Activated T-cell treated with anti-CD3 and anti-CD28 coated beads, Interleukin-2, amount 50 U/mL, for 72 hours (primary cell): ENCODE measurements around the gene ARMH2. TPM values are rescaled to one million over a fixed set of nuclear protein-coding genes. Genes with fewer than 3 reads are reported as not detected.
A peak's percentile ranks its signal among the peaks of the same experiment; 100 is the strongest.

Experiments
- ATAC-seq, 2 donors: fragments of 150-1000 bp; cut with Tn5 transposase; replicated peaks in 1 of 2; 2 replicates each; pipeline ENCODE4 v1.10.0; 2021; ENCODE audit warnings: moderate library complexity in 2 of 2, mild to moderate bottlenecking in 1 of 2
- DNase-seq, 2 donors: peaks; one replicate each; pipeline ENCODE4 v3.0.0; 2021 to 2022; ENCODE audit warnings: mixed read lengths in 1 of 2
- H3K27ac Mint-ChIP-seq: one replicate; pipeline ENCODE4 v1.8.0; 2022; ENCODE audit warnings: mild to moderate bottlenecking, moderate library complexity, mixed read lengths
- H3K27me3 Mint-ChIP-seq: one replicate; pipeline ENCODE4 v1.8.0; 2022; ENCODE audit warnings: low read depth, mixed read lengths
- H3K36me3 Mint-ChIP-seq, 2 donors: one replicate each; pipeline ENCODE4 v1.8.0; 2022; ENCODE audit warnings: mixed read lengths in 2 of 2, mild to moderate bottlenecking in 1 of 2; ENCODE audit not compliant: insufficient read depth in 2 of 2
- H3K4me1 Mint-ChIP-seq: one replicate; pipeline ENCODE4 v1.8.0; 2022; ENCODE audit warnings: low read depth, mixed read lengths
- H3K4me3 Mint-ChIP-seq, 2 donors: one replicate each; pipeline ENCODE4 v1.8.0; 2022; ENCODE audit warnings: mild to moderate bottlenecking in 2 of 2, mixed read lengths in 2 of 2, moderate library complexity in 2 of 2
- H3K9me3 Mint-ChIP-seq, 2 donors: one replicate each; pipeline ENCODE4 v1.8.0; 2022; ENCODE audit warnings: mixed read lengths in 2 of 2
- total RNA-seq, 2 donors: library from RNA; stranded (reverse); gene quantifications; one replicate each; pipeline ENCODE4 v1.2.3, GENCODE V29; 2022

ARMH2 gene
- total RNA-seq, result not detected

GRCh38 chr6:24798740-24799540, at the start of gene ARMH2:
TSS of gene ARMH2 (minus strand) at chr6:24798917. CDS start at chr6:24798857, 60 bp downstream.
- Mint-ChIP-seq H3K4me3 (no peak within 1 kb of the TSS), H3K27me3 (no peaks in the 10 kb centered on the region), H3K4me1 (peaks cover 19% of the 10 kb centered on the region), H3K9me3 (peaks cover 0 to 3% of the 10 kb centered on the region in 2 donors), H3K36me3 (peaks cover 2 to 4% of the 10 kb centered on the region in 2 donors), H3K27ac (peak within 1 kb of the TSS; percentile 3)
- no peak for ATAC-seq
- DNase-seq, result no peak

GRCh38 chr6:24848461-24848860, 49.7 kb upstream of the ARMH2 start:
- no peak for DNase-seq
- no peak overlapping the region for H3K4me3 Mint-ChIP-seq
- no peaks in the 10 kb centered on the region for H3K9me3 Mint-ChIP-seq
- no peaks in the 10 kb centered on the region for H3K27me3 Mint-ChIP-seq
- H3K27ac Mint-ChIP-seq, result peak overlapping the region; percentile 78
- no peak for ATAC-seq
- H3K4me1 Mint-ChIP-seq, result peaks cover 29% of the 10 kb centered on the region
- H3K36me3 Mint-ChIP-seq, result peaks cover 9 to 41% of the 10 kb centered on the region in 2 donors

DNA sequence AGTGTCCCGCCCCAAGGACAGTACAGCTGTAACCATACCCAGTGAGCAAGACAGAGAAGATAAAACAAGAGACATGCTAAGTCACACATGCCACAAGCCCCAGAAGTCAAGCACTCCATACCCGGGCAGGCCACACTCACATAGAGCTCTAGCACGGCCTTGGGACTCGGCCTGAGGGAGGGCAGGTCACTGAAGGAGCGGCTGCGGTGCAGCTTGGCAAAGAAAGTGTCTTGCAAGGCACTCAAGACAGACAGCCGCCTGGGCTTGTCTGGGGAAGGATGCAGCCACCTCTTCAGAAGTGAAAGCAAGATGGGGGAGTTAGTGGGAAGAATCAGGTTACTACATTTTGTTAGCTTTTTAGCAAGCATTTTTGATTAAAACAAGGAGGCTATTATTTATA, 48.7 kb upstream of the ARMH2 start:
- Mint-ChIP-seq H3K27ac (peak overlapping the region; percentile 78), H3K27me3 (no peaks in the 10 kb centered on the region), H3K4me3 (no peak overlapping the region), H3K36me3 (peaks cover 12 to 47% of the 10 kb centered on the region in 2 donors), H3K4me1 (peaks cover 37% of the 10 kb centered on the region), H3K9me3 (no peaks in the 10 kb centered on the region)
- DNase-seq (no peak), ATAC-seq (no peak)

GRCh38 chr6:24845578-24845977, 46.9 kb upstream of the ARMH2 start:
- Mint-ChIP-seq H3K36me3 (peaks cover 16 to 40% of the 10 kb centered on the region in 2 donors), H3K9me3 (no peaks in the 10 kb centered on the region), H3K27ac (peak overlapping the region; percentile 30), H3K27me3 (no peaks in the 10 kb centered on the region), H3K4me3 (no peak overlapping the region), H3K4me1 (peaks cover 45% of the 10 kb centered on the region)
- ATAC-seq, result no peak
- DNase-seq, result no peak

DNA sequence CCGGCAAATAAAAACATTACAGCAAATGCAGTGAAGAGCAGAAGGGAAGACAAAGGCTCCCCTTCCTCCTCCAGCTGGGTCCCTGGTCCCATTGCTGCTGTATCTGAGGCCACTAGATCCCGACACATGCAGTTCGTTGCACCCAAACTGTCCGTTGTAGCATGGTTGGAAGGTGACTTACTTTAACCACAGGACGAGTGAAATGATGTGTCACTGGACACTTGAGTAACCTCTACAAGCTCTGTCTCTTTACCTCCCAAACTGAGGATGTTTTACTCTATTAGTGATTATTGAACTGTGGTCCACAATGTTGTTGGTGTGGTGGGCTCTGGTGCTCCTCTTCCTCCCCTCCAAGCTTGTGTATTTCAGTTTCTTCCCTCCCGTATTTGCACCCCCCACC, 46.2 kb upstream of the ARMH2 start:
- Mint-ChIP-seq H3K4me1 (peaks cover 47% of the 10 kb centered on the region), H3K27ac (peak overlapping the region; percentile 30), H3K9me3 (no peaks in the 10 kb centered on the region), H3K4me3 (no peak overlapping the region), H3K36me3 (peaks cover 17 to 40% of the 10 kb centered on the region in 2 donors), H3K27me3 (no peaks in the 10 kb centered on the region)
- ATAC-seq (no peak), DNase-seq (no peak)

DNA sequence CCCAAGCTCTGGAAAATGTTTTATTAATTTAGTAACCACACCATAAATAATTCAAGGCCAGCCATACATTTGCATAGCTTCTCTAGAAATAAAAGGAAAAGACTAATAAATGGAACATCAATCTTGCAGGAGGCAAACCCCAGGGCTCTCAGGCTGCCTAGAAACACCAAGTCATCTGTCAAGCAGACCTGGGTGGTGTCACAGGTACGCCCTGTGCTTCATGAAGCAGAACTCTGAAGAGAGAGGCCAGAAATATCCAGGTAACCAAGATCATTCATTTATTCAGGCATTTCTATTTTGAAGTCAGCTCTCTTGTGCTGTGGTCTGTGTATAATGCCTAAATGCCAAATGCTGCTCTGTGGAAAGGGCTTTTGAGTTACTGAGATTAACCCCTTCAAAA, 45.3 kb upstream of the ARMH2 start:
- no peak for DNase-seq
- H3K4me1 Mint-ChIP-seq, result peaks cover 52% of the 10 kb centered on the region
- H3K36me3 Mint-ChIP-seq, result peaks cover 15 to 38% of the 10 kb centered on the region in 2 donors
- H3K27ac Mint-ChIP-seq, result no peak overlapping the region
- ATAC-seq, result no peak
- no peak overlapping the region for H3K4me3 Mint-ChIP-seq
- H3K9me3 Mint-ChIP-seq, result no peaks in the 10 kb centered on the region
- H3K27me3 Mint-ChIP-seq, result no peaks in the 10 kb centered on the region

DNA sequence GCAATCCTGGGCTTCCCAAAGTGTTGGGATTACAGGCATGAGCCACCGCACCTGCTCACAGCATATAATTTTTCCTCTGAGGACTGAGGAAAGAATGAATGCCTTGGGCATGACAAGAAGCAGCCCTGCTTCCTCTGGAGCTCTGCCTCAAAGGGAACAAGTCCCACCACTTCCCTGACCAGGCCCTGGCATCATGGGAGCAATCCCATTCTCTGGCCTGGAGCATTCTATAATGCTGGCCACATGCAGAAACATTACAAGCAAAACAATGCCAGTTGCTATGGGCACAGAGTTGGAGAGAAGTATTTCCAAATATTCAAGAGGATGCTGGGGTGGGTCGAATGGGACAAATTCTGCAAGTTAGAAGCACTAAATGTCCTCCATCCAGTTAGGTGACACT, 41.5 kb upstream of the ARMH2 start:
- H3K4me3 Mint-ChIP-seq, result peak overlapping the region in 1 of 2 donors; percentile 10

GRCh38 chr6:24838994-24839393, 40.3 kb upstream of the ARMH2 start:
- H3K9me3 Mint-ChIP-seq, result peaks cover 0 to 1% of the 10 kb centered on the region in 2 donors
- H3K4me3 Mint-ChIP-seq, result peak overlapping the region in 1 of 2 donors; percentile 64

More for the DNA sequence above, 41.5 kb upstream of the ARMH2 start:
- Mint-ChIP-seq H3K4me1 (peaks cover 59% of the 10 kb centered on the region), H3K27ac (peak overlapping the region; percentile 28), H3K9me3 (peaks cover 0 to 1% of the 10 kb centered on the region in 2 donors), H3K27me3 (no peaks in the 10 kb centered on the region), H3K36me3 (peaks cover 14 to 31% of the 10 kb centered on the region in 2 donors)
- no peak for DNase-seq
- no peak for ATAC-seq

DNA sequence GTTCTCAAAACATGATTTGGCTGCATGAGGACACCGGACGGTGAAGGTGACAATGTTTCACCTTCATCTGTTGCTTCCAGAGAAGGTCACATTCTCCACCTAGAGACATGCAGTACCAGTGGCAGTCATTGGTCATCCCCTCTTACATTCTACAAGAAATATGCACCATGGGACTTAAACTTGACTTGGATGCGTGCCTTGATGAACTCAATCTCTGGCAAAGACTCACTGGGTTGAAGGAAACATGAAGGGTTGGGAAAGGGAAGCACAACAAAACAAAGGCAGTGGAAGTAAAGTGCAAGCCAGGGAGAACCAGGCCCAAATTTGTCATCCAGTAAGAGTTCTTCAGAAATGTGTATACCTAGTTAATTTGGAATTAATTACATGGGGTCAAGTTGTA, 39.4 kb upstream of the ARMH2 start:
- Mint-ChIP-seq H3K4me3 (no peak overlapping the region), H3K27me3 (no peaks in the 10 kb centered on the region), H3K27ac (peak overlapping the region; percentile 69), H3K9me3 (peaks cover 0 to 1% of the 10 kb centered on the region in 2 donors), H3K4me1 (peaks cover 62% of the 10 kb centered on the region), H3K36me3 (peaks cover 18 to 34% of the 10 kb centered on the region in 2 donors)
- ATAC-seq, result no peak
- no peak for DNase-seq

More at GRCh38 chr6:24838994-24839393, 40.3 kb upstream of the ARMH2 start:
- no peaks in the 10 kb centered on the region for H3K27me3 Mint-ChIP-seq
- no peak for DNase-seq
- peak overlapping the region; percentile 47 for H3K27ac Mint-ChIP-seq
- peak; percentile 29 to 61 for ATAC-seq
- H3K36me3 Mint-ChIP-seq, result peaks cover 17 to 39% of the 10 kb centered on the region in 2 donors
- H3K4me1 Mint-ChIP-seq, result peaks cover 67% of the 10 kb centered on the region

- H3K9me3 Mint-ChIP-seq, result peaks cover 0 to 1% of the 10 kb centered on the region in 2 donors
- H3K27ac Mint-ChIP-seq, result peak overlapping the region; percentile 87
- ATAC-seq, result no peak
- no peak overlapping the region for H3K4me3 Mint-ChIP-seq
- H3K36me3 Mint-ChIP-seq, result peaks cover 15 to 28% of the 10 kb centered on the region in 2 donors
- peaks cover 74% of the 10 kb centered on the region for H3K4me1 Mint-ChIP-seq
- no peaks in the 10 kb centered on the region for H3K27me3 Mint-ChIP-seq
- DNase-seq, result no peak
These were observed 37.4 kb upstream of the ARMH2 start for GRCh38 chr6:24836109-24836508.

DNA sequence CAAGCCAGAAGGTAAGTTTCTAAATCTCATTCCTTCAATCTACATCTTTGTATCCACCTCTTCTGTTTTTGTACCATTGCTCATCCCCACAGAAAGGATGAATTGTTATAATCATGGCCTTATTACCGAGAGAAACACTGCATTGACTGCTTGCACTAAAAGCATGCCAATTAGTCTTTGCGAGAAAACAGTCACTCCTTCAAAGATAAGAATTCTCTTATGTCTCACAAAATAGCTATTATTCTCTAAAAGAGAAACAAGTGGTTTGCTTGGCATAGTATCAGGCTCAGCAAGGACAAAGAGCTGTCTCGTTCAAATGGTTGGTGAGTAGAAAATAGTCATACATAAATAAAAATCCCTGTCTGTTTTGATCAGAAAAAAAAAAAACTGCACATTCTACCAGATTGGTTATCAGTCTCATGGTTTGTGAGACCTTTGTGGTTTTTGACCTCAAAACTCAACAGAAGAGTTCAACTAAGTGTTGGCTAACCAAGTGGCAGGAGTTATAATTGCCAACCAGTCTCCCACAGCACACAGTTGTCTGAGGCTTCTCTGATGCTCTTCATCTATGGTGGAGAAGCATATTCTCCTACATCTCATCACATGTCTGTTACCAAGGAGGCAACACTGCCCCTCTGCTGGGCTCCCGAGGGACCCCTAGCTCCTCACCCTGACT, 35.1 kb upstream of the ARMH2 start:
- Mint-ChIP-seq H3K36me3 (peaks cover 12 to 14% of the 10 kb centered on the region in 2 donors), H3K4me3 (no peak overlapping the region), H3K4me1 (peaks cover 52% of the 10 kb centered on the region), H3K27me3 (no peaks in the 10 kb centered on the region), H3K27ac (peak overlapping the region; percentile 47), H3K9me3 (peaks cover 0 to 1% of the 10 kb centered on the region in 2 donors)
- DNase-seq (no peak), ATAC-seq (no peak)

DNA sequence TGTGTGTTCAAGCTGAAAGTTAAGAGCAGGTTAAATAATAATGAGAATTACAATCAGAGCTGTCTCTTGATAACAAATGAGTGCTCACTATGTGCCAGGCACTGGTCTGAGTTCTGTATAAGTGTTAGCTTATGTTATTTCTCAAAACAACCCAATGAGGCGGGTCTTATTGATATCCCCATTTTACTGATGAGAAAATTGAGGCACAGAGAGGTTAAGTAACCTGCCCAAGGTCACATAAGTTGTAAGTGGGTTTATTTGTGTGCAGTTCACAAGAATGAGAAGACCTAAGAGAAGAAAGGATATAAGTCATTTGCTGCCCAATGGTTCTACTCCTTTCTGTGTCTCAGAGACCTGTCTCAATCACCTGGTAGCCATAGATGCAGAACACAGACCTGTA, 34.1 kb upstream of the ARMH2 start:
- H3K4me3 Mint-ChIP-seq, result no peak overlapping the region
- no peaks in the 10 kb centered on the region for H3K9me3 Mint-ChIP-seq
- peaks cover 51% of the 10 kb centered on the region for H3K4me1 Mint-ChIP-seq
- H3K36me3 Mint-ChIP-seq, result peaks cover 12 to 13% of the 10 kb centered on the region in 2 donors
- ATAC-seq, result no peak
- no peak for DNase-seq
- H3K27ac Mint-ChIP-seq, result peak overlapping the region; percentile 92
- H3K27me3 Mint-ChIP-seq, result no peaks in the 10 kb centered on the region
